Caco-2 (cell line): Measurements from ENCODE around the gene CERKL. TPM values are rescaled to one million over a fixed set of nuclear protein-coding genes. Genes with fewer than 3 reads are reported as not detected.

Experiments used
- BruUV-seq: library from RNA; stranded (reverse); fragments of 400-500 nt; replicated peaks from 2 replicates; lab custom pipeline; 2021; lab: Mats Ljungman, UMichigan
- CTCF ChIA-PET: fragments of 300-600 bp; sonication (Branson Sonifier 250); formaldehyde crosslinking; loops from one replicate; lab custom pipeline; 2022; ENCODE audit warnings: antibody characterized with exemption; lab: Charles Lee
- POLR2A ChIA-PET: fragments of 300-600 bp; sonication (Branson Sonifier 250); formaldehyde crosslinking; loops from one replicate; lab custom pipeline; 2022; ENCODE audit warnings: antibody characterized with exemption; lab: Charles Lee
- DNase-seq, 2 experiments: peaks; one replicate each; pipeline versions ENCODE4 v3.0.0 to v3.0.0-alpha.2; 2020 to 2022
- H3K27me3 ChIP-seq: replicated peaks from 2 replicates; pipeline ENCODE4 v1.6.0; 2011; ENCODE audit warnings: low read length; ENCODE audit not compliant: control insufficient read depth, insufficient read depth
- H3K36me3 ChIP-seq: 2 replicates; pipeline ENCODE4 v1.5.1; 2011; ENCODE audit warnings: low read length; ENCODE audit not compliant: control insufficient read depth, insufficient read depth
- H3K4me1 ChIP-seq: fragments of 250-450 bp; sonication (Bioruptor Pico); 2 replicates; pipeline ENCODE4 v1.5.1; 2020; ENCODE audit warnings: mild to moderate bottlenecking
- H3K4me3 ChIP-seq: 2 replicates; pipeline ENCODE4 v1.5.1; 2011; ENCODE audit warnings: low read depth, mild to moderate bottlenecking, control low read depth, low read length
- H3K9me3 ChIP-seq: fragments of 250-450 bp; sonication (Bioruptor Pico); 2 replicates; pipeline ENCODE4 v1.5.1; 2020; ENCODE audit warnings: mild to moderate bottlenecking, moderate library complexity
- H3K27ac Mint-ChIP-seq: one replicate; pipeline ENCODE4 v1.8.0; 2022; ENCODE audit warnings: mixed read lengths; ENCODE audit not compliant: unreplicated experiment
- H3K27me3 Mint-ChIP-seq: one replicate; pipeline ENCODE4 v1.8.0; 2022; ENCODE audit warnings: mixed read lengths; ENCODE audit not compliant: insufficient read depth, unreplicated experiment
- H3K36me3 Mint-ChIP-seq: one replicate; pipeline ENCODE4 v1.8.0; 2022; ENCODE audit warnings: mild to moderate bottlenecking, mixed read lengths; ENCODE audit not compliant: insufficient read depth, unreplicated experiment
- H3K4me1 Mint-ChIP-seq: one replicate; pipeline ENCODE4 v1.8.0; 2022; ENCODE audit warnings: low read depth, mixed read lengths; ENCODE audit not compliant: unreplicated experiment
- H3K4me3 Mint-ChIP-seq: one replicate; pipeline ENCODE4 v1.8.0; 2022; ENCODE audit warnings: mild to moderate bottlenecking, moderate library complexity, mixed read lengths; ENCODE audit not compliant: unreplicated experiment
- H3K9me3 Mint-ChIP-seq: one replicate; pipeline ENCODE4 v1.8.0; 2022; ENCODE audit warnings: mixed read lengths; ENCODE audit not compliant: unreplicated experiment
- CTCF ChIP-seq, 2 experiments: fragments of 200-600 bp in 1 of 2; IDR thresholded peaks; 1 replicate in 1 of 2; 2 replicates in 1 of 2; pipeline versions ENCODE4 v1.5.1 to v1.8.0; 2011 to 2022; ENCODE audit warnings: antibody characterized with exemption in 1 of 2, control low read depth in 1 of 2, inconsistent platforms in 1 of 2, low read depth in 1 of 2, low read length in 1 of 2, mild to moderate bottlenecking in 1 of 2, moderate library complexity in 1 of 2; ENCODE audit not compliant: insufficient read depth in 1 of 2, severe bottlenecking in 1 of 2, unreplicated experiment in 1 of 2
- intact Hi-C: fragments of 100-400 bp; cut with micrococcal nuclease; formaldehyde crosslinking; loops from one replicate; pipeline ENCODE4 v1.10.0; 2022; ENCODE audit not compliant: unreplicated experiment
- total RNA-seq: library from RNA; stranded (reverse); gene quantifications from 2 replicates; pipeline ENCODE4 v1.2.3, GENCODE V29; 2022

Gene CERKL
- total RNA-seq, 1 experiment from 2014 or later, result not detected

- H3K4me1 Mint-ChIP-seq, result peaks cover 20% of the 10 kb centered on the region
- no peak overlapping the region for H3K27ac Mint-ChIP-seq
- BruUV-seq, result no TSS peak
- Histone ChIP-seq H3K4me3 (no peak overlapping the region), H3K4me1 (peaks cover 12% of the 10 kb centered on the region), H3K27me3 (no peaks in the 10 kb centered on the region), H3K9me3 (no peaks in the 10 kb centered on the region), H3K36me3 (no peaks in the 10 kb centered on the region)
- H3K27me3 Mint-ChIP-seq, result peaks cover 7% of the 10 kb centered on the region
- no peak for TF ChIP-seq CTCF (IDR thresholded peaks at IDR 0.05; ENCODE audit: insufficient read depth in 1 of 2, low read depth in 1 of 2, low read length in 1 of 2, severe bottlenecking in 1 of 2, unreplicated experiment in 1 of 2)
- CTCF ChIA-PET, result interaction anchor here (0.5 kb wide), 1 partner anchor 1380 kb away, joined by 3 read pairs; no protein-coding TSS in a partner anchor
- H3K9me3 Mint-ChIP-seq, result no peaks in the 10 kb centered on the region
- H3K4me3 Mint-ChIP-seq, result peak overlapping the region; percentile 37
- no peak for DNase-seq
- POLR2A ChIA-PET, result no interaction called here
- no peaks in the 10 kb centered on the region for H3K36me3 Mint-ChIP-seq
- intact Hi-C loops, result no loop called here
These were observed 474 bp upstream of the CERKL start for GRCh38 chr2:181657379-181657778.

GRCh38 chr2:181655519-181655918 lies 1.4 kb downstream of the CERKL start:
- Mint-ChIP-seq H3K9me3 (no peaks in the 10 kb centered on the region), H3K4me1 (peaks cover 17% of the 10 kb centered on the region), H3K27ac (no peak overlapping the region), H3K36me3 (no peaks in the 10 kb centered on the region), H3K27me3 (peaks cover 7% of the 10 kb centered on the region), H3K4me3 (no peak overlapping the region)
- Histone ChIP-seq H3K9me3 (no peaks in the 10 kb centered on the region), H3K4me3 (no peak overlapping the region), H3K4me1 (peaks cover 10% of the 10 kb centered on the region), H3K27me3 (no peaks in the 10 kb centered on the region), H3K36me3 (no peaks in the 10 kb centered on the region)
- no TSS peak for BruUV-seq
- POLR2A ChIA-PET, result no interaction called here
- TF ChIP-seq CTCF (IDR thresholded peaks at IDR 0.05; ENCODE audit: insufficient read depth in 1 of 2, low read depth in 1 of 2, low read length in 1 of 2, severe bottlenecking in 1 of 2, unreplicated experiment in 1 of 2), result no peak
- CTCF ChIA-PET, result no interaction called here
- no peak for DNase-seq
- intact Hi-C loops, result no loop called here

- Histone ChIP-seq H3K4me3 (no peak overlapping the region), H3K9me3 (no peaks in the 10 kb centered on the region), H3K4me1 (no peaks in the 10 kb centered on the region), H3K36me3 (no peaks in the 10 kb centered on the region), H3K27me3 (no peaks in the 10 kb centered on the region)
- no peak for TF ChIP-seq CTCF (IDR thresholded peaks at IDR 0.05; ENCODE audit: insufficient read depth in 1 of 2, low read depth in 1 of 2, low read length in 1 of 2, severe bottlenecking in 1 of 2, unreplicated experiment in 1 of 2)
- POLR2A ChIA-PET, result interaction anchor here (0.5 kb wide), 1 partner anchor 141 kb away, joined by 3 read pairs; no protein-coding TSS in a partner anchor
- CTCF ChIA-PET, result no interaction called here
- BruUV-seq, result no TSS peak
- H3K27ac Mint-ChIP-seq, result no peak overlapping the region
- H3K4me3 Mint-ChIP-seq, result no peak overlapping the region
- H3K36me3 Mint-ChIP-seq, result no peaks in the 10 kb centered on the region
- H3K9me3 Mint-ChIP-seq, result peaks cover 8% of the 10 kb centered on the region
- DNase-seq, result no peak
- intact Hi-C loops, result no loop called here
- peaks cover 15% of the 10 kb centered on the region for H3K27me3 Mint-ChIP-seq
- H3K4me1 Mint-ChIP-seq, result no peaks in the 10 kb centered on the region
These were observed 7.4 kb downstream of the CERKL start for GRCh38 chr2:181649436-181649979.
